ENCODE measurements around the gene PTGFR.

The PTGFR gene

DNA sequence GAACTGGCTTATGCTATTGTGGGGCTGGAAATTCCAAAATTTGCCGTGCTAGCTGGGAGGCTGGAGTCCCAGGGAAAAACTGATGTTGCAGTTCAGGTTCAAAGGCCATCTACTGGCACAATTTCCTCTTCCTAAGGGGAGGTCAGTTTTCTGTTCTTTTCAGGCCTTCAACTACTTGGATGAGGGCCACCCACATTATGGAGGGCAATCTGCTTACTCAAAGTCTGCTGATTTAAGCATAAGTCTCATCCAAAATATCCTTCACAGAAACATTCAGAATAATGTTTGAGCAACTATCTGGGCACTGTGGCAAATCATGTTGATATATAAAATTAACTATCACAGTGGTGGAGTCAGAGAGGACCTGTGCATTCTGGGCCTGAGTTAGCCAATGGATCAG lies 21.2 kb upstream of the PTGFR start:
- TF ChIP-seq, protein P1, sequence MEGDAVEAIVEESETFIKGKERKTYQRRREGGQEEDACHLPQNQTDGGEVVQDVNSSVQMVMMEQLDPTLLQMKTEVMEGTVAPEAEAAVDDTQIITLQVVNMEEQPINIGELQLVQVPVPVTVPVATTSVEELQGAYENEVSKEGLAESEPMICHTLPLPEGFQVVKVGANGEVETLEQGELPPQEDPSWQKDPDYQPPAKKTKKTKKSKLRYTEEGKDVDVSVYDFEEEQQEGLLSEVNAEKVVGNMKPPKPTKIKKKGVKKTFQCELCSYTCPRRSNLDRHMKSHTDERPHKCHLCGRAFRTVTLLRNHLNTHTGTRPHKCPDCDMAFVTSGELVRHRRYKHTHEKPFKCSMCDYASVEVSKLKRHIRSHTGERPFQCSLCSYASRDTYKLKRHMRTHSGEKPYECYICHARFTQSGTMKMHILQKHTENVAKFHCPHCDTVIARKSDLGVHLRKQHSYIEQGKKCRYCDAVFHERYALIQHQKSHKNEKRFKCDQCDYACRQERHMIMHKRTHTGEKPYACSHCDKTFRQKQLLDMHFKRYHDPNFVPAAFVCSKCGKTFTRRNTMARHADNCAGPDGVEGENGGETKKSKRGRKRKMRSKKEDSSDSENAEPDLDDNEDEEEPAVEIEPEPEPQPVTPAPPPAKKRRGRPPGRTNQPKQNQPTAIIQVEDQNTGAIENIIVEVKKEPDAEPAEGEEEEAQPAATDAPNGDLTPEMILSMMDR (IDR thresholded peaks at IDR 0.05; ENCODE audit: extremely low read depth, insufficient read depth, missing control alignments), result no peak
- in situ Hi-C loops (cut with MboI; ENCODE audit: low pct_unique_long_range_greater_than_20kb, low sequenced_read_pairs, unreplicated experiment), result no loop called here
- DNase-seq (ENCODE audit: low spot score), result no peak

DNA sequence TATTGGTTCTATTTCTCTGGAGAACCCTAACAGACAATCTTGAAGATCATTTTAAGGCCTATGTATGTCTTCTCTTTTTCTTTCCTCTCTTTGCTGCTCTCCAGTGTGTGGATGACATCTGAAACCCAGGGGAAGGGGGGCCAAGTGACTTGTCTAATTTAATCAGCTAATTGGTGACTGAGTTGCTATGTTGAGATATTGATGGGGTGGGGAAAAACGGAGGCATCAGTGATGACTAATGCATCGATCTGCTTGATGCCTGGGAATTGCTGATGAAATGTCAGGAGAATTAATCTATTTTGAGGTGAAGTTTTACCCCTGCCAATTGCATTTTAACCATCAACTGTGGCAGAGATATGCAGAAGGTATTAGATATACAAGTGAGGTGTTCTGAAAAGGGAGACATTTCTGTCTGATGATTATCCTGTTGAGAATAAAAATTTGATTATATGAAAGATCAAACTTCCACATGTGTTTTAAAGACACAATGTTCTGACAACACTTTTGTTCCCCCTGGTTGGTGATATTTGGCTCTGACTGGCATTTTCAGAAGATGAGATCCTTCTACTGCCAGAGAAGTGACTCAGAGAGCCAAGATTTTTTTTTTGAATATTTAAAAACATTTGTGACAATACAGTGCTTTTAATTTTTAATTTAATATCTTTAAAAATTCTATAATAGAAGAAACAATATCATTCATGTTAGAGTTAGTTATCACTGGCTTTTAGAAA lies 18.7 kb upstream of the PTGFR start:
- TF ChIP-seq, protein P1 (IDR thresholded peaks at IDR 0.05; ENCODE audit: extremely low read depth, insufficient read depth, missing control alignments), result no peak
- in situ Hi-C loops (cut with MboI; ENCODE audit: low pct_unique_long_range_greater_than_20kb, low sequenced_read_pairs, unreplicated experiment), result no loop called here
- DNase-seq (ENCODE audit: low spot score), result no peak

DNA sequence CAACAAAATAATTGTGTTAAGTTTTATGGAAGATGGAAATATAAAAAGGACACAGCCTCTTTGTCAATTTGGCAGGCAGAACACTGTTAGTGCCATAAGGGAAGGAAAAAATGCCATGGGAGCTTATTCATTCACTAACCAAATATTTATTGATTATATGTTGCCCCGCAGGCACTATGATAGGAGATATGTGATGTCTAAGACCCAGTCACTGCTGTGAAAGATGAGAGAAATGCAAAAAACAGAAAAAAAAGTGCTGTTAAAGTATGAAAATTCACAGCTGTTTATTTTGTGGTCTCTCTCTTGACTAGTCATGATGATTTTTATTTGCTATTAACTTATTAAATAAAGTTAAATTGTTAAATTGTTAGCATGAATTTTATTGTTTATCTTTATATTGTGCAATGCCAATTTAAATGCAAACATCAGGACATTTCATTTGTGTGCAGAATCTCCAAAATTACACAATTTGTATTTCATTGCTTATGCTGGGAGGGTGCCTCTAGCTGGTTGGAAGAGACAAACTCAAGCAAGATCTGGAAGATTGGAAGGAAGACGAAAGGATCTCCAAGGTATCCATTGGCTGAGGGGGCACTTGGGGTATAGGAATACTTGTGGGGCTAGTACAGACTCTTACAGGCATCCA lies 17.8 kb upstream of the PTGFR start:
- TF ChIP-seq, protein P1 (IDR thresholded peaks at IDR 0.05; ENCODE audit: extremely low read depth, insufficient read depth, missing control alignments), result no peak
- in situ Hi-C loops (cut with MboI; ENCODE audit: low pct_unique_long_range_greater_than_20kb, low sequenced_read_pairs, unreplicated experiment), result no loop called here
- DNase-seq (ENCODE audit: low spot score), result no peak

DNA sequence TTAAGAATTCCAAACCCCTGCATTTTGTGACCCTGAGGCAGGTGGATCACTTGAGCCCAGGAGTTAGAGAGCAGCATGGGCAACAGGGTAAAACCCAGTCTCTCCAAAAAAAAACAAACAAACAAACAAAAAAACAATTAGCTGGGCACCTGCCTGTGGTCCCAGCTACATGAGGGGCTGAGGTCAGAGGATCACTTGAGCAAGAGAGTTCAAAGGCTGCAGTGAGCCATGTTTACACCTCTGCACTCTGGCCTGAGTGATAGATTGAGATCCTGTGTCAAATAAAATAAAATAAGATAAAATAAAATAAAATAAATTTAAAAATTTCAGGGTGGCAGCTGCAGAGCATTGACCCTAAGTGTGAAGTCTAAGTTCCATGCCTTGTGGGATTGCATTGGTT lies 16.7 kb upstream of the PTGFR start:
- in situ Hi-C loops (cut with MboI; ENCODE audit: low pct_unique_long_range_greater_than_20kb, low sequenced_read_pairs, unreplicated experiment), result no loop called here
- DNase-seq (ENCODE audit: low spot score), result no peak
- TF ChIP-seq, protein P1 (IDR thresholded peaks at IDR 0.05; ENCODE audit: extremely low read depth, insufficient read depth, missing control alignments), result no peak

DNA sequence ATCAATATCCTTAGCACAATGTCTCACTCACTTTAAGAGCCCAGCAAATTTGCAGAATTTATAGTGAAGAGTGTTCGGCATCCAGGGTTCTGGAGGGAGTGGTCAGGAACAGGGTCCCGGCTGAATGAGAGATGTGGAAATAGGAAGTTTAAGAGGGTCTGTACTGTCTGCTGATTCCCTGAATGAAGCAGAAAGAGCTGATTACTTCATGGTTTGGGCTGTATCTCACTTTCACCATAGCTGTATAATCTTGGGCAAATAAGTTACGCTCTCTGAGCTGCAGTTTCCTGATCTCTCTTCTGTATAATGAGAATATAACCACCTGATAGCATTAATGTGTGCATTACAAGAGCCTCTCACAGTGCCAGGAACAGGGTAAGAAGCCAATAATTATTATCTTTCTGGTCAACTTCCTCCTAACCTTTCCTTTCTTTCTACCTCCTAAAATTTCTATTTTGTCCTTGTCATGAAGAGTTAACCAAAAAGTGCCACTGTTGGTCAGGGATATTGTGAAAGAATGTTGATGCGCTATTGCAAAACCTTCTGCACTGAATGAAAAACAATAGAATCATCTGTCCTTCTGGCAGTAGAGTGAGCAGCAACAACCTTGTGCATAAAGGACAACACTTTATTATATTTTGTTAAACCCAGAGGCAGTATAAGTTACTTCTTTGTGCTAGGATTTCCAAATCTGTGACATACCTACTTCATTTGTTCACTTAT lies 14.7 kb upstream of the PTGFR start:
- TF ChIP-seq, protein P1 (IDR thresholded peaks at IDR 0.05; ENCODE audit: extremely low read depth, insufficient read depth, missing control alignments), result no peak
- in situ Hi-C loops (cut with MboI; ENCODE audit: low pct_unique_long_range_greater_than_20kb, low sequenced_read_pairs, unreplicated experiment), result no loop called here
- no peak for DNase-seq (ENCODE audit: low spot score)

DNA sequence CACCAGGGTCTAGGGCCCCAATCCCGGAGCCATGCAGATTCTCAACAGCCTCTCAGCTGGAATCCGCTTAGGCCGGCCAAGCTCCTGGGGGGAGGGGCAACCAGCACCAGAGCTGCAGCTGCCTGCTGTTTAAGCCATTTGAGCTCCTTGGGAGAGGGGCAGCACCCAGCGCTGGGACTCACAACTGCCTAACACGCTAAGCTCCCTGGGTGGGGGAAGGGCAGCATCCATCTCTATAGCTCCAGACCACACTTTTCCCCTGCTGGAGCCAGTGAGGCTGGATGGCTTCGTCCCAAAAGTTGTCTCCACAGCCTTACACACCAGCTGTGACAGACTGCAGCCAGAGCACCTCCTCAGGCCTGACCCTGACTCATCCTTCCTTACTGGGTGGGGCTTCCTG lies 6.9 kb upstream of the PTGFR start:
- DNase-seq (ENCODE audit: low spot score), result no peak
- in situ Hi-C loops (cut with MboI; ENCODE audit: low pct_unique_long_range_greater_than_20kb, low sequenced_read_pairs, unreplicated experiment), result no loop called here
- TF ChIP-seq, protein P1 (IDR thresholded peaks at IDR 0.05; ENCODE audit: extremely low read depth, insufficient read depth, missing control alignments), result no peak

Data from GM13977 (cell line).